PFSK-1 (cell line): ENCODE results near the gene SLC16A11.

Experiments used
- FOXP2 ChIP-seq: optimal IDR thresholded peaks from 2 replicates; pipeline ENCODE3; 2011; ENCODE audit warnings: borderline replicate concordance, control low read depth, inconsistent platforms; ENCODE audit not compliant: insufficient read depth; ENCODE audit errors: extremely low read length, extremely low read depth
- POLR2AphosphoS5 ChIP-seq: IDR thresholded peaks from 2 replicates; pipeline ENCODE4 v1.6.1; 2012; ENCODE audit warnings: low read depth, mild to moderate bottlenecking, control low read depth, low read length, moderate library complexity
- SIN3A ChIP-seq: IDR thresholded peaks from 2 replicates; pipeline ENCODE4 v1.6.1; 2012; ENCODE audit warnings: mild to moderate bottlenecking, low read length, moderate library complexity, borderline replicate concordance; ENCODE audit not compliant: insufficient read depth
- TAF1 ChIP-seq: IDR thresholded peaks from 2 replicates; pipeline ENCODE4 v1.6.1; 2012; ENCODE audit warnings: low read length, control low read depth, borderline replicate concordance; ENCODE audit not compliant: insufficient read depth
- TF ChIP-seq, protein P1 (sequence below), 2 experiments: IDR thresholded peaks; 2 replicates each; pipeline versions ENCODE4 v1.6.1 to v1.8.0; 2011 to 2012; ENCODE audit warnings: low read depth in 2 of 2, low read length in 2 of 2, control low read depth in 1 of 2, inconsistent platforms in 1 of 2, mild to moderate bottlenecking in 1 of 2, moderate library complexity in 1 of 2; ENCODE audit not compliant: insufficient read depth in 1 of 2

SLC16A11 gene

GRCh38 chr17:7010523-7010922 is 33.4 kb downstream of the SLC16A11 start:
- TF ChIP-seq, protein P1, sequence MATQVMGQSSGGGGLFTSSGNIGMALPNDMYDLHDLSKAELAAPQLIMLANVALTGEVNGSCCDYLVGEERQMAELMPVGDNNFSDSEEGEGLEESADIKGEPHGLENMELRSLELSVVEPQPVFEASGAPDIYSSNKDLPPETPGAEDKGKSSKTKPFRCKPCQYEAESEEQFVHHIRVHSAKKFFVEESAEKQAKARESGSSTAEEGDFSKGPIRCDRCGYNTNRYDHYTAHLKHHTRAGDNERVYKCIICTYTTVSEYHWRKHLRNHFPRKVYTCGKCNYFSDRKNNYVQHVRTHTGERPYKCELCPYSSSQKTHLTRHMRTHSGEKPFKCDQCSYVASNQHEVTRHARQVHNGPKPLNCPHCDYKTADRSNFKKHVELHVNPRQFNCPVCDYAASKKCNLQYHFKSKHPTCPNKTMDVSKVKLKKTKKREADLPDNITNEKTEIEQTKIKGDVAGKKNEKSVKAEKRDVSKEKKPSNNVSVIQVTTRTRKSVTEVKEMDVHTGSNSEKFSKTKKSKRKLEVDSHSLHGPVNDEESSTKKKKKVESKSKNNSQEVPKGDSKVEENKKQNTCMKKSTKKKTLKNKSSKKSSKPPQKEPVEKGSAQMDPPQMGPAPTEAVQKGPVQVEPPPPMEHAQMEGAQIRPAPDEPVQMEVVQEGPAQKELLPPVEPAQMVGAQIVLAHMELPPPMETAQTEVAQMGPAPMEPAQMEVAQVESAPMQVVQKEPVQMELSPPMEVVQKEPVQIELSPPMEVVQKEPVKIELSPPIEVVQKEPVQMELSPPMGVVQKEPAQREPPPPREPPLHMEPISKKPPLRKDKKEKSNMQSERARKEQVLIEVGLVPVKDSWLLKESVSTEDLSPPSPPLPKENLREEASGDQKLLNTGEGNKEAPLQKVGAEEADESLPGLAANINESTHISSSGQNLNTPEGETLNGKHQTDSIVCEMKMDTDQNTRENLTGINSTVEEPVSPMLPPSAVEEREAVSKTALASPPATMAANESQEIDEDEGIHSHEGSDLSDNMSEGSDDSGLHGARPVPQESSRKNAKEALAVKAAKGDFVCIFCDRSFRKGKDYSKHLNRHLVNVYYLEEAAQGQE (IDR thresholded peaks at IDR 0.05; ENCODE audit: insufficient read depth in 1 of 2, low read depth in 2 of 2, low read length in 2 of 2), result no peak

GRCh38 chr17:7007143-7007542 is 36.7 kb downstream of the SLC16A11 start:
- no peak for TF ChIP-seq POLR2AphosphoS5
- TF ChIP-seq, protein P1 (IDR thresholded peaks at IDR 0.05; ENCODE audit: insufficient read depth in 1 of 2, low read depth in 2 of 2, low read length in 2 of 2), result no peak
- no peak for TF ChIP-seq TAF1
- TF ChIP-seq FOXP2, result no peak
- TF ChIP-seq SIN3A, result no peak

DNA sequence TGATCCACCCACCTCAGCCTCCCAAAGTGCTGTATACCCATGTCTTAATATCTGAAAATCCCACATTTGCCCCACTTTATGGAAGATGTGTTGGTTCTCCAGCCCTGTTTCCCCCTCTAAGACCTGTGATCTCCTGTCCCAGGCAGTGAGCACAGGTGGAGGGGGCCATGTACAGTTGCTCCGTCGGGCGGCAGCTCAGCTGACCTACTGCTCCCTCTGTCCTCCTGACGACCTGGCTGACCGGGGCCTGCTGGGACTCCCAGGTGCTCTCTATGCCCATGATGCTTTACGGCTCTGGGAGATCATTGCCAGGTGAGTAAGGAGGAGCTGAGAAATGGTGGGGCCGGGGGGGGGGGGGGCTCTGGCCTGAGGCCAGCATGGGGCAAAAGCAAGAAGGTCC is 38.2 kb downstream of the SLC16A11 start:
- TF ChIP-seq FOXP2 (no peak), TAF1 (no peak), POLR2AphosphoS5 (no peak), SIN3A (no peak)
- TF ChIP-seq, protein P1 (IDR thresholded peaks at IDR 0.05; ENCODE audit: insufficient read depth in 1 of 2, low read depth in 2 of 2, low read length in 2 of 2), result no peak

- TF ChIP-seq POLR2AphosphoS5 (no peak), SIN3A (no peak), FOXP2 (no peak), TAF1 (no peak)
These were observed 39.3 kb downstream of the SLC16A11 start for GRCh38 chr17:7004398-7005253.

DNA sequence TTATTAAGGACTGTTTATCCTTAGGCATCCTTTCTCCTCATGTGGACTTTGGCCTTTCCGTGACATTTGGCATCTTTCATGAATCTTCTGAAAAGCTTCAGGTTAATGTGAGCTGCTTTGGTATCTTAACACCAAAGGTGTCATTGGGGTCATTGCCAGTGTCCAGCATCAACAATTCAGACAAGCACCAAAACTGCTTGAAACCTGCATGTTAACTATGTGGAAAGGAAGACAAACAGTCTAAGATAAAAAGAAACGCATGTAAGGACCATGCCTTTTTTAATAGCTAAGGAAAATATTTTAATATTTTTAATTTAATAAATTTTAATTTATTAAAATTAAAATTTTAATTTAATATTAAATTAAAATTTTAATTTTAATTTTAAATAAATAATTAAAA is 40.1 kb downstream of the SLC16A11 start:
- TF ChIP-seq SIN3A (no peak), TAF1 (no peak), FOXP2 (no peak), POLR2AphosphoS5 (no peak)
- TF ChIP-seq, protein P1 (IDR thresholded peaks at IDR 0.05; ENCODE audit: insufficient read depth in 1 of 2, low read depth in 2 of 2, low read length in 2 of 2), result no peak
